GM18520 (cell line): Measurements from ENCODE around the gene ZNF205.
"Not testable (repeated sequence)": the region's sequence is repeated elsewhere in the genome, so short reads cannot be mapped to it uniquely, and the experiment has no call there.

ENCODE experiments used
- ATAC-seq: cut with Tn5 transposase; IDR thresholded peaks from one replicate; pipeline ENCODE4 v1.9.1; 2021; ENCODE audit not compliant: unreplicated experiment

Gene ZNF205

DNA sequence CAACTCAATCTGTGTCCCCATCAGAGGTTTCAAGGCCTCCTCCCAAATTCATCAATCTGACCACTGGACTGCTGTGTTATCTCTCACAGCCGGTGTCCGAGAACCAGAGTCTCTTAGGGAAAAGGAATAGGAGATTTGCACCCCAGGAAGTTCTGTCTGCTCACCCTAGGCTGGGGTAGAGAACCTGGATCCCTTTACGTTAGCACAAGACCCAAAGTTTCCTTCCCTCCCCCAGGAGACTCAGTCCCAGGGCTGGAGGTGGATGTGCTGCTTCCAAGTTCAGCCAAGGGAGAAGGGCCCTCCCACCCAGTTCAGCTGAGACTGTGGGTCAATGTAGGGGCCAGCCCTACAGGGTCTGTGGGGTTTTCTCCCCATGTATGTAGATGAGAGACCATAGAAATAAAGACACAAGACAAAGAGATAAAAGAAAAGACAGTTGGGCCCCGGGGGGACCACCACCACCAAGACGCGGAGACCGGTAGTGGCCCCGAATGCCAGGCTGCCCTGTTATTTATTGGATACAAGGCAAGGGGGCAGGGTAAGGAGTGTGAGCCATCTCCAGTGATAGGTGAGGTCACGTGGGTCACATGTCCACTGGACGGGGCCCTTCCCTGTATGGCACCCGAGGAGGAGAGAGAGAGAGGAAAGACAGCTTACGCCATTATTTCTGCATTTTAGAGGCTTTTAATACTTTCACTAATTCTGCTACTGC is 52.9 kb downstream of the ZNF205 start:
- ATAC-seq = no peak

DNA sequence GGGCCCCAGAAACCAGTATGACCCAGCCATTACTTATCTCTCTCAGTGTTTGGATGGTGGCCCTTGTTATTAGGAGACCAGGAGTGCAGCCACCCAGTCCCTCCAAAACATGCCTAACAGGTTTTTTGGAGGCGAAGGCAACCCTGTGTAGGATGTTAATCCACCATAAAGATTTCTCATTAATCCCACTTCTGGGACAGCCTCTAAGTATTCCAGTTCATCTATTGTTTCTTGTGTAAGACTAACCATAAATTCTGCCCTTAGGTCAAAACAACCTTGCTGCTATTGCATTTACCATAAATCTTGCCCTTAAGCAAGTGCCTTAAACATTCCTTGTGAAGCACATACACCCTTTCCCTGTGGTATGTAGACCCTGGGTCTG is 54.1 kb downstream of the ZNF205 start:
- no peak for ATAC-seq

DNA sequence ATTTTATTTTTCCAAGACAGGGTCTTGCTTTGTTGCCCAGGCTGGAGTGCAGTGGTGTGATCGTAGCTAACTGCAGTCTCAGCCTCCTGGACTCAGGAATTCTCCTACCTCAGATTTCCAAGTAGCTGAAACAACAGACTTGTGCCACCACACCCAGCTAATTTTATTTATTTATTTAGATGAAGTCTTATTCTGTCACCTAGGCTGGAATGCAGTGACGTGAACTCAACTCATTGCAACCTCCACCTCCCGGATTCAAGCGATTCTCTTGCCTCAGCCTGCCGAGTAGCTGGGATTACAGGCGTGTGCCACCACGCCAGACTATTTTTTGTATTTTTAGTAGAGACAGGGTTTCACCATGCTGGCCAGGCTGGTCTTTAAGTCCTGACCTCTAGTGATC is 56.3 kb downstream of the ZNF205 start:
- not testable (repeated sequence) for ATAC-seq
